ENCODE results near the gene SLC35F5. TPM values are rescaled to one million over a fixed set of nuclear protein-coding genes. Genes with fewer than 3 reads are reported as not detected.
A peak's percentile ranks its signal among the peaks of the same experiment; 100 is the strongest.
"Not testable (repeated sequence)": the region's sequence is repeated elsewhere in the genome, so short reads cannot be mapped to it uniquely, and the experiment has no call there.

The SLC35F5 gene
- total and polyA plus RNA-seq, 2 of the 13 experiments (the other 11 are each of a cell fraction or from before 2014, with no cell fraction given), result 139 to 174 TPM

DNA sequence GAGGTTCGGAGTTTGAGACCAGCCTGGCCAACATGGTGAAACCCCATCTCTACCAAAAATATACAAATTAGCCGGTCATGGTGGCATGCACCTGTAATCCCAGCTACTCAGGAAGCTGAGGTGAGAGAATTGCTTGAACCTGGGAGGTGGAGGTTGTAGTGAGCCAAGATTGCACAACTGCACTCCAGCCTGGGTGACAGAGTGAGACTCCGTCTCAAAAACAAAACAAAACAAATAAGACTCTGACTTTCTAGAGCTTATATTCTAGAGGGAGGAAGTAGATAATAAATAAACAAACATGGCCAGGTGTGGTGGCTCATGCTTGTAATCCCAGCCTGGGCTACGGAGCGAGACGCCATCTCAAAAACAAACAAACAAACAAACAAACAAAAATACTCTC lies 18.2 kb upstream of the SLC35F5 start:
- H3K27me3 ChIP-seq (ENCODE audit: control insufficient read depth in 1 of 2, insufficient read depth in 2 of 2, low read length in 2 of 2); H2AFZ ChIP-seq (ENCODE audit: low read length); H3K4me3 ChIP-seq (replicated peaks in 1 of 3; ENCODE audit: insufficient read depth in 1 of 3, low read depth in 2 of 3, low read length in 3 of 3); H4K20me1 ChIP-seq (ENCODE audit: insufficient read depth, low read length); H3K36me3 ChIP-seq (replicated peaks in 1 of 2; ENCODE audit: control insufficient read depth in 1 of 2, insufficient read depth in 2 of 2, low read length in 2 of 2); FAIRE-seq; H3K9ac ChIP-seq (ENCODE audit: insufficient read depth, low read depth, low read length); H3K9me3 ChIP-seq (ENCODE audit: low read length); ATAC-seq; H3K4me2 ChIP-seq (ENCODE audit: low read depth, low read length); CTCF ChIA-PET (ENCODE audit: low intra/inter-chr PET ratio, low total read pairs); BruUV-seq (replicated peaks); DNase-seq (ENCODE audit: low spot score); H3K27ac ChIP-seq (ENCODE audit: extremely low read length, insufficient read depth, low read length); H3K79me2 ChIP-seq (ENCODE audit: insufficient read depth, low read length); intact Hi-C loops (cut with micrococcal nuclease; ENCODE audit: unreplicated experiment); TF ChIP-seq FOXP1 (IDR thresholded peaks at IDR 0.05): not testable (repeated sequence)
- in situ Hi-C loops (cut with HindIII; ENCODE audit: extremely low pct_ligation_motif_present, low pct_unique_long_range_greater_than_20kb), result loop anchor here (25.0 kb wide), 1 partner anchor 788 kb away; no protein-coding TSS in a partner anchor
- POLR2A ChIA-PET, result interaction anchor here (1.1 kb wide), 1 partner anchor 18 kb away, joined by 5 read pairs; the partner anchor contains the start of gene SLC35F5
- TF ChIP-seq, protein P1, sequence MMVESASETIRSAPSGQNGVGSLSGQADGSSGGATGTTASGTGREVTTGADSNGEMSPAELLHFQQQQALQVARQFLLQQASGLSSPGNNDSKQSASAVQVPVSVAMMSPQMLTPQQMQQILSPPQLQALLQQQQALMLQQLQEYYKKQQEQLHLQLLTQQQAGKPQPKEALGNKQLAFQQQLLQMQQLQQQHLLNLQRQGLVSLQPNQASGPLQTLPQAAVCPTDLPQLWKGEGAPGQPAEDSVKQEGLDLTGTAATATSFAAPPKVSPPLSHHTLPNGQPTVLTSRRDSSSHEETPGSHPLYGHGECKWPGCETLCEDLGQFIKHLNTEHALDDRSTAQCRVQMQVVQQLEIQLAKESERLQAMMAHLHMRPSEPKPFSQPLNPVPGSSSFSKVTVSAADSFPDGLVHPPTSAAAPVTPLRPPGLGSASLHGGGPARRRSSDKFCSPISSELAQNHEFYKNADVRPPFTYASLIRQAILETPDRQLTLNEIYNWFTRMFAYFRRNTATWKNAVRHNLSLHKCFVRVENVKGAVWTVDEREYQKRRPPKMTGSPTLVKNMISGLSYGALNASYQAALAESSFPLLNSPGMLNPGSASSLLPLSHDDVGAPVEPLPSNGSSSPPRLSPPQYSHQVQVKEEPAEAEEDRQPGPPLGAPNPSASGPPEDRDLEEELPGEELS (CRISPR knock-in tag; IDR thresholded peaks at IDR 0.05), result 0 out of 2 replicates have a peak, but pooled peaks have one; percentile 19
- peak; percentile 97 for TF ChIP-seq ZNF441 (CRISPR knock-in tag; IDR thresholded peaks at IDR 0.05; ENCODE audit: borderline replicate concordance)
- TF ChIP-seq ZNF12 (CRISPR knock-in tag; IDR thresholded peaks at IDR 0.05), result peak; percentile 87
- TF ChIP-seq ZNF317 (CRISPR knock-in tag; IDR thresholded peaks at IDR 0.05), result peak; percentile 81
- TF ChIP-seq, protein P2, sequence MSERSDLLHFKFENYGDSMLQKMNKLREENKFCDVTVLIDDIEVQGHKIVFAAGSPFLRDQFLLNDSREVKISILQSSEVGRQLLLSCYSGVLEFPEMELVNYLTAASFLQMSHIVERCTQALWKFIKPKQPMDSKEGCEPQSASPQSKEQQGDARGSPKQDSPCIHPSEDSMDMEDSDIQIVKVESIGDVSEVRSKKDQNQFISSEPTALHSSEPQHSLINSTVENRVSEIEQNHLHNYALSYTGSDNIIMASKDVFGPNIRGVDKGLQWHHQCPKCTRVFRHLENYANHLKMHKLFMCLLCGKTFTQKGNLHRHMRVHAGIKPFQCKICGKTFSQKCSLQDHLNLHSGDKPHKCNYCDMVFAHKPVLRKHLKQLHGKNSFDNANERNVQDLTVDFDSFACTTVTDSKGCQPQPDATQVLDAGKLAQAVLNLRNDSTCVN (CRISPR knock-in tag; IDR thresholded peaks at IDR 0.05; ENCODE audit: borderline replicate concordance), result peak; percentile 93
- peak; percentile 62 for TF ChIP-seq CEBPG (CRISPR knock-in tag; IDR thresholded peaks at IDR 0.05)
- 0 out of 2 replicates have a peak, but pooled peaks have one; percentile 57 for TF ChIP-seq FOXP1 (CRISPR knock-in tag; IDR thresholded peaks at IDR 0.05)
- WGBS (ENCODE audit: low lambda C conversion rate), result 34% methylated on average over 6 of the region's 6 CpGs
- peaks cover 11% of the 10 kb centered on the region for H3K4me1 ChIP-seq (ENCODE audit: insufficient read depth, low read length)
